IMR-90 (cell line): Measurements from ENCODE around the gene CREB1. TPM values are rescaled to one million over a fixed set of nuclear protein-coding genes. Genes with fewer than 3 reads are reported as not detected.

Experiments
- ATAC-seq: fragments of 200-7000 bp; cut with Tn5 transposase; 2 replicates; pipeline ENCODE4 v1.9.1; 2020; ENCODE audit warnings: low read depth, mild to moderate bottlenecking, moderate library complexity
- BruUV-seq: library from RNA; stranded (reverse); fragments of 400-500 nt; replicated peaks from 2 replicates; lab custom pipeline; 2021; lab: Mats Ljungman, UMichigan
- CTCF ChIA-PET: fragments of 300-600 bp; formaldehyde crosslinking; extraction: SDS; loops from one replicate; lab custom pipeline; 2021; ENCODE audit warnings: antibody characterized with exemption; lab: Yijun Ruan, JAX
- POLR2A ChIA-PET: fragments of 300-600 bp; sonication (Branson Sonifier 250); formaldehyde crosslinking; loops from one replicate; lab custom pipeline; 2022; ENCODE audit warnings: antibody characterized with exemption; ENCODE audit not compliant: unreplicated experiment; lab: Charles Lee
- DNase-seq: peaks from one replicate; pipeline ENCODE4 v3.0.0; 2013
- H2AFZ ChIP-seq: replicated peaks from 2 replicates; pipeline ENCODE3; 2013; ENCODE audit warnings: low read length, mild to moderate bottlenecking; ENCODE audit not compliant: poor library complexity
- H2AK5ac ChIP-seq: 2 replicates; pipeline ENCODE4 v1.6.1; 2013; ENCODE audit warnings: low read depth, low read length, inconsistent platforms
- H2AK9ac ChIP-seq: replicated peaks from 2 replicates; pipeline ENCODE3; 2013; ENCODE audit warnings: mild to moderate bottlenecking, low read depth, low read length, moderate library complexity; ENCODE audit not compliant: poor library complexity
- H2BK120ac ChIP-seq: 2 replicates; pipeline ENCODE4 v1.6.1; 2013; ENCODE audit warnings: low read depth, low read length, inconsistent platforms
- H2BK15ac ChIP-seq: 3 replicates; pipeline ENCODE4 v1.6.1; 2013; ENCODE audit warnings: low read depth, low read length, inconsistent platforms
- H2BK20ac ChIP-seq: 2 replicates; pipeline ENCODE4 v1.6.1; 2013; ENCODE audit warnings: low read depth, mild to moderate bottlenecking, inconsistent platforms, low read length, moderate library complexity
- H2BK5ac ChIP-seq: 2 replicates; pipeline ENCODE4 v1.6.1; 2013; ENCODE audit warnings: mild to moderate bottlenecking, low read depth, low read length, inconsistent platforms; ENCODE audit not compliant: poor library complexity, severe bottlenecking
- H3K14ac ChIP-seq: replicated peaks from 2 replicates; pipeline ENCODE4 v1.6.1; 2013; ENCODE audit warnings: low read depth, low read length, inconsistent platforms
- H3K18ac ChIP-seq: 2 replicates; pipeline ENCODE4 v1.6.1; 2013; ENCODE audit warnings: low read depth, low read length, control low read depth
- H3K23ac ChIP-seq: 2 replicates; pipeline ENCODE4 v1.6.1; 2013; ENCODE audit warnings: low read depth, low read length, inconsistent platforms
- H3K27ac ChIP-seq: 2 replicates; pipeline ENCODE4 v1.5.1; 2013; ENCODE audit warnings: mild to moderate bottlenecking, control low read depth, low read length; ENCODE audit not compliant: insufficient read depth
- H3K27me3 ChIP-seq: 2 replicates; pipeline ENCODE4 v1.6.1; 2013; ENCODE audit warnings: low read length; ENCODE audit not compliant: control insufficient read depth, insufficient read depth
- H3K36me3 ChIP-seq: 2 replicates; pipeline ENCODE4 v1.6.1; 2013; ENCODE audit warnings: low read length, mixed read lengths; ENCODE audit not compliant: control insufficient read depth, insufficient read depth
- H3K4ac ChIP-seq: 2 replicates; pipeline ENCODE4 v1.6.1; 2013; ENCODE audit warnings: low read depth, low read length, inconsistent platforms
- H3K4me1 ChIP-seq: 2 replicates; pipeline ENCODE4 v1.6.1; 2013; ENCODE audit warnings: low read length, mixed read lengths; ENCODE audit not compliant: control insufficient read depth, insufficient read depth
- H3K4me2 ChIP-seq: 2 replicates; pipeline ENCODE4 v1.6.1; 2013; ENCODE audit warnings: low read depth, mild to moderate bottlenecking, control low read depth, low read length, moderate library complexity
- H3K4me3 ChIP-seq: 2 replicates; pipeline ENCODE4 v1.5.1; 2013; ENCODE audit warnings: low read depth, mild to moderate bottlenecking, control low read depth, low read length, moderate library complexity; ENCODE audit not compliant: insufficient read depth
- H3K56ac ChIP-seq: 2 replicates; pipeline ENCODE4 v1.6.1; 2013; ENCODE audit warnings: low read length, inconsistent platforms; ENCODE audit not compliant: insufficient read depth; ENCODE audit errors: extremely low read depth
- H3K79me1 ChIP-seq, 2 experiments: 2 replicates each; pipeline ENCODE4 v1.6.1; 2013; ENCODE audit warnings: low read length in 2 of 2, inconsistent platforms in 1 of 2, low read depth in 1 of 2
- H3K9ac ChIP-seq: 2 replicates; pipeline ENCODE4 v1.6.1; 2013; ENCODE audit warnings: low read depth, low read length, control low read depth
- H3K9me1 ChIP-seq: 2 replicates; pipeline ENCODE4 v1.6.1; 2013; ENCODE audit warnings: low read length, inconsistent platforms; ENCODE audit not compliant: insufficient read depth
- H3K9me3 ChIP-seq: 2 replicates; pipeline ENCODE4 v1.6.1; 2013; ENCODE audit warnings: low read length; ENCODE audit not compliant: control insufficient read depth, insufficient read depth
- H4K20me1 ChIP-seq: 2 replicates; pipeline ENCODE4 v1.6.1; 2013; ENCODE audit warnings: low read length, inconsistent platforms; ENCODE audit not compliant: insufficient read depth
- H4K5ac ChIP-seq: 2 replicates; pipeline ENCODE4 v1.6.1; 2013; ENCODE audit warnings: mild to moderate bottlenecking, low read depth, low read length, control low read depth
- H4K8ac ChIP-seq, 2 experiments: 2 replicates each; pipeline ENCODE4 v1.6.1; 2013; ENCODE audit warnings: low read depth in 2 of 2, low read length in 2 of 2, control low read depth in 1 of 2, inconsistent platforms in 1 of 2
- H4K91ac ChIP-seq: 2 replicates; pipeline ENCODE4 v1.6.1; 2013; ENCODE audit warnings: low read depth, low read length, inconsistent platforms; ENCODE audit not compliant: insufficient read depth
- CEBPB ChIP-seq: IDR thresholded peaks from 2 replicates; pipeline ENCODE4 v1.6.1; 2012; ENCODE audit warnings: low read depth, low read length, improper control_type of control experiment
- CHD1 ChIP-seq: IDR thresholded peaks from 2 replicates; pipeline ENCODE4 v1.6.1; 2012; ENCODE audit warnings: low read depth, low read length, improper control_type of control experiment
- CTCF ChIP-seq: conservative IDR thresholded peaks from 2 replicates; pipeline ENCODE4 v1.5.1; 2012; ENCODE audit warnings: mild to moderate bottlenecking, low read depth, low read length, improper control_type of control experiment
- ELK1 ChIP-seq: fragments of 150-350 bp; IDR thresholded peaks from 2 replicates; pipeline ENCODE4 v1.6.1; 2016; ENCODE audit warnings: low read depth, mild to moderate bottlenecking, low read length, moderate library complexity, borderline replicate concordance
- FOS ChIP-seq: fragments of 150-350 bp; IDR thresholded peaks from 2 replicates; pipeline ENCODE4 v1.6.1; 2016; ENCODE audit warnings: low read depth, low read length
- MAFK ChIP-seq: IDR thresholded peaks from 2 replicates; pipeline ENCODE4 v1.6.1; 2012; ENCODE audit warnings: low read depth, low read length, improper control_type of control experiment
- MAZ ChIP-seq: IDR thresholded peaks from 2 replicates; pipeline ENCODE4 v1.6.1; 2012; ENCODE audit warnings: low read depth, mild to moderate bottlenecking, low read length, improper control_type of control experiment, moderate library complexity, borderline replicate concordance
- MXI1 ChIP-seq: IDR thresholded peaks from 2 replicates; pipeline ENCODE4 v1.6.1; 2012; ENCODE audit warnings: low read depth, mild to moderate bottlenecking, low read length, moderate library complexity, borderline replicate concordance
- NFE2L2 ChIP-seq: fragments of 150-350 bp; IDR thresholded peaks from 2 replicates; pipeline ENCODE4 v1.6.1; 2016; ENCODE audit warnings: low read depth, mild to moderate bottlenecking, low read length
- POLR2A ChIP-seq: IDR thresholded peaks from 2 replicates; pipeline ENCODE4 v1.6.1; 2012; ENCODE audit warnings: mild to moderate bottlenecking, low read depth, low read length
- RAD21 ChIP-seq: IDR thresholded peaks from 2 replicates; pipeline ENCODE4 v1.6.1; 2012; ENCODE audit warnings: low read length, improper control_type of control experiment
- RCOR1 ChIP-seq: IDR thresholded peaks from 2 replicates; pipeline ENCODE4 v1.6.1; 2012; ENCODE audit warnings: mild to moderate bottlenecking, low read length, improper control_type of control experiment; ENCODE audit not compliant: insufficient replicate concordance
- RFX5 ChIP-seq: IDR thresholded peaks from 2 replicates; pipeline ENCODE4 v1.8.0; 2012; ENCODE audit warnings: low read depth, mild to moderate bottlenecking, low read length, moderate library complexity
- SMC3 ChIP-seq: fragments of 150-350 bp; IDR thresholded peaks from 2 replicates; pipeline ENCODE4 v1.6.1; 2016; ENCODE audit warnings: low read depth, mild to moderate bottlenecking, antibody characterized with exemption, low read length, moderate library complexity
- dilution Hi-C: fragments of 300-500 bp; cut with HindIII; formaldehyde crosslinking; loops from one replicate; pipeline ENCODE4 v1.14.3; 2018; ENCODE audit warnings: low sequenced_read_pairs; ENCODE audit not compliant: unreplicated experiment
- in situ Hi-C: fragments of 300-500 bp; cut with MboI; formaldehyde crosslinking; loops from 3 replicates; pipeline ENCODE4 v1.14.3; 2019; ENCODE audit warnings: low sequenced_read_pairs, inconsistent platforms, mixed read lengths
- intact Hi-C: fragments of 100-400 bp; cut with micrococcal nuclease; formaldehyde crosslinking; loops from 2 replicates; pipeline ENCODE4 v1.10.0; 2022
- polyA plus RNA-seq, 3 experiments: library from polyadenylated mRNA; depleted of rRNA; stranded (reverse); fragments of >200 nt; gene quantifications; 2 replicates each; pipeline ENCODE4 v1.2.3, GENCODE V29; 2012; ENCODE audit warnings: low replicate concordance in 1 of 3
- total RNA-seq: library from RNA; depleted of rRNA; stranded (reverse); fragments of >200 nt; gene quantifications from 2 replicates; pipeline ENCODE4 v1.2.3, GENCODE V29; 2012
- TF ChIP-seq, protein P1 (sequence below): fragments of 150-350 bp; IDR thresholded peaks from 2 replicates; pipeline ENCODE4 v1.6.1; 2017; ENCODE audit warnings: mild to moderate bottlenecking, antibody characterized with exemption, low read length, low read depth

The CREB1 gene
- total and polyA plus RNA-seq, 2 of the 4 experiments (the other 2 are of a cell fraction), result 22.4 to 94.5 TPM

GRCh38 chr2:207483066-207483465, 46.7 kb upstream of the CREB1 start:
- no peak for DNase-seq
- POLR2A ChIA-PET, result no interaction called here

More at GRCh38 chr2:207483066-207483465, 46.7 kb upstream of the CREB1 start:
- 0 out of 4 replicates have a peak overlapping the region, but pooled peaks of 1 of the 2 experiments have one; percentile 17 for H4K8ac ChIP-seq
- H3K79me1 ChIP-seq, result no peaks in the 10 kb centered on the region; a peak in 1 of 4 replicates
- H3K4me1 ChIP-seq, result peaks cover 15% of the 10 kb centered on the region
- H3K27ac ChIP-seq, result peak overlapping the region; percentile 59; the same call in 1 of the 2 replicates
- CTCF ChIA-PET, result interaction anchor here (0.7 kb wide), 1 partner anchor 72 kb away, joined by 3 read pairs; no protein-coding TSS in a partner anchor
- BruUV-seq, result no TSS peak
- H4K91ac ChIP-seq, result 0 out of 2 replicates have a peak overlapping the region, but pooled peaks have one; percentile 59
- dilution Hi-C loops (no loop called here), intact Hi-C loops (loop anchor here (10.0 kb wide), 1 partner anchor 592 kb away; no protein-coding TSS in a partner anchor), in situ Hi-C loops (loop anchor here (25.0 kb wide), 1 partner anchor 579 kb away; no protein-coding TSS in a partner anchor)
- H4K20me1 ChIP-seq, result no peaks in the 10 kb centered on the region
- H3K9me3 ChIP-seq, result no peaks in the 10 kb centered on the region
- H3K4me3 ChIP-seq, result no peak overlapping the region
- TF ChIP-seq RFX5 (no peak), RAD21 (no peak), CTCF (no peak), CHD1 (no peak), NFE2L2 (no peak), MAFK (no peak), POLR2A (no peak), MXI1 (no peak), RCOR1 (no peak), SMC3 (no peak), FOS (no peak), MAZ (no peak), ELK1 (no peak), CEBPB (no peak)
- TF ChIP-seq, protein P1, sequence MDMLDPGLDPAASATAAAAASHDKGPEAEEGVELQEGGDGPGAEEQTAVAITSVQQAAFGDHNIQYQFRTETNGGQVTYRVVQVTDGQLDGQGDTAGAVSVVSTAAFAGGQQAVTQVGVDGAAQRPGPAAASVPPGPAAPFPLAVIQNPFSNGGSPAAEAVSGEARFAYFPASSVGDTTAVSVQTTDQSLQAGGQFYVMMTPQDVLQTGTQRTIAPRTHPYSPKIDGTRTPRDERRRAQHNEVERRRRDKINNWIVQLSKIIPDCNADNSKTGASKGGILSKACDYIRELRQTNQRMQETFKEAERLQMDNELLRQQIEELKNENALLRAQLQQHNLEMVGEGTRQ, result no peak
- H3K27me3 ChIP-seq, result no peaks in the 10 kb centered on the region
- ATAC-seq, result no peak; the same call in 1 of the 2 replicates
- H3K56ac ChIP-seq, result peak overlapping the region; percentile 21; the same call in 1 of the 2 replicates
- peak overlapping the region; percentile 68; the same call in 1 of the 2 replicates for H2BK20ac ChIP-seq
- H2AK5ac ChIP-seq, result peak overlapping the region; percentile 27; the same call in 1 of the 2 replicates
- H3K4me2 ChIP-seq, result peak overlapping the region; percentile 84
- H2BK5ac ChIP-seq, result peak overlapping the region; percentile 90
- peak overlapping the region; percentile 58 for H3K4ac ChIP-seq
- H3K36me3 ChIP-seq, result no peaks in the 10 kb centered on the region
- H2AK9ac ChIP-seq, result peak overlapping the region; percentile 58
- H2BK15ac ChIP-seq, result peak overlapping the region; percentile 50; the same call in 1 of the 3 replicates
- no peak overlapping the region for H3K9ac ChIP-seq
- peak overlapping the region; percentile 43; the same call in 1 of the 2 replicates for H3K14ac ChIP-seq
- peak overlapping the region; percentile 39; the same call in 1 of the 2 replicates for H4K5ac ChIP-seq
- 0 out of 2 replicates have a peak overlapping the region, but pooled peaks have one; percentile 24 for H3K23ac ChIP-seq
- peak overlapping the region; percentile 69 for H3K18ac ChIP-seq
- no peak overlapping the region for H2AFZ ChIP-seq
- H3K9me1 ChIP-seq, result peaks cover 19% of the 10 kb centered on the region
- H2BK120ac ChIP-seq, result peak overlapping the region; percentile 11; the same call in 1 of the 2 replicates
